OCI-LY1 (cell line): Measurements from ENCODE around the gene ZSWIM5.
"Not testable (repeated sequence)": the region's sequence is repeated elsewhere in the genome, so short reads cannot be mapped to it uniquely, and the experiment has no call there.

Experiments
- H2AFZ ChIP-seq: fragments of 200-600 bp; sonication (generic), shearing (Covaris generic); 2 replicates; pipeline ENCODE4 v1.6.0; 2014; ENCODE audit warnings: antibody characterized with exemption, mild to moderate bottlenecking, low read length
- H3F3A ChIP-seq: fragments of 200-600 bp; sonication (generic), shearing (Covaris generic); 2 replicates; pipeline ENCODE4 v1.6.0; 2014; ENCODE audit warnings: mild to moderate bottlenecking, antibody characterized with exemption, low read length, moderate library complexity; ENCODE audit not compliant: insufficient read depth
- H3K27ac ChIP-seq: fragments of 200-600 bp; sonication (generic); 2 replicates; pipeline ENCODE4 v1.5.1; 2014; ENCODE audit warnings: low read length, mixed run types, mild to moderate bottlenecking, low read depth; ENCODE audit not compliant: poor library complexity, severe bottlenecking
- H3K27me3 ChIP-seq: fragments of 200-600 bp; sonication (generic); 2 replicates; pipeline ENCODE4 v1.6.0; 2014; ENCODE audit warnings: antibody characterized with exemption, mild to moderate bottlenecking, low read length, moderate library complexity; ENCODE audit not compliant: insufficient read depth
- H3K36me3 ChIP-seq: fragments of 200-600 bp; sonication (generic); 2 replicates; pipeline ENCODE4 v1.6.1; 2014; ENCODE audit warnings: mild to moderate bottlenecking, antibody characterized with exemption, low read length, moderate library complexity, mixed read lengths; ENCODE audit not compliant: insufficient read depth
- H3K4me1 ChIP-seq: fragments of 200-600 bp; sonication (generic); 2 replicates; pipeline ENCODE4 v1.5.1; 2014; ENCODE audit warnings: mild to moderate bottlenecking, low read length, moderate library complexity; ENCODE audit not compliant: insufficient read depth, severe bottlenecking
- H3K4me2 ChIP-seq: fragments of 200-600 bp; sonication (generic), shearing (Covaris generic); 2 replicates; pipeline ENCODE4 v1.6.1; 2014; ENCODE audit warnings: low read length
- H3K4me3 ChIP-seq: fragments of 200-600 bp; sonication (generic); 2 replicates; pipeline ENCODE4 v1.5.1; 2014; ENCODE audit warnings: low read length, low read depth, mild to moderate bottlenecking, mixed read lengths; ENCODE audit not compliant: poor library complexity, severe bottlenecking
- H3K79me2 ChIP-seq: fragments of 200-600 bp; shearing (Covaris generic); 2 replicates; pipeline ENCODE4 v1.6.1; 2016; ENCODE audit warnings: mixed run types, low read length, mixed read lengths; ENCODE audit not compliant: insufficient read depth
- H3K9ac ChIP-seq: fragments of 200-600 bp; sonication (generic), shearing (Covaris generic); 2 replicates; pipeline ENCODE4 v1.6.1; 2014; ENCODE audit warnings: mild to moderate bottlenecking, low read length, mixed read lengths
- H3K9me2 ChIP-seq: fragments of 200-600 bp; sonication (generic), shearing (Covaris generic); 2 replicates; pipeline ENCODE4 v1.6.1; 2014; ENCODE audit warnings: low read depth, mild to moderate bottlenecking, low read length, mixed read lengths
- H3K9me3 ChIP-seq: fragments of 200-600 bp; shearing (Covaris generic); 2 replicates; pipeline ENCODE4 v1.6.1; 2014; ENCODE audit warnings: low read length, mixed read lengths
- H4K20me1 ChIP-seq: fragments of 200-600 bp; sonication (generic), shearing (Covaris generic); 2 replicates; pipeline ENCODE4 v1.6.0; 2016; ENCODE audit warnings: mild to moderate bottlenecking, low read length; ENCODE audit not compliant: insufficient read depth
- EZH2 ChIP-seq: fragments of 200-600 bp; sonication (generic), shearing (Covaris generic); IDR thresholded peaks from 2 replicates; pipeline ENCODE4 v1.8.0; 2017; ENCODE audit warnings: borderline replicate concordance, mixed run types, mild to moderate bottlenecking, antibody characterized with exemption, low read length, moderate library complexity, mixed read lengths
- TF ChIP-seq, protein P1 (sequence below): fragments of 200-600 bp; sonication (generic), shearing (Covaris generic); IDR thresholded peaks from 2 replicates; pipeline ENCODE4 v1.5.1; 2017; ENCODE audit warnings: mild to moderate bottlenecking, antibody characterized with exemption, low read length, moderate library complexity, mixed read lengths

The ZSWIM5 gene

DNA sequence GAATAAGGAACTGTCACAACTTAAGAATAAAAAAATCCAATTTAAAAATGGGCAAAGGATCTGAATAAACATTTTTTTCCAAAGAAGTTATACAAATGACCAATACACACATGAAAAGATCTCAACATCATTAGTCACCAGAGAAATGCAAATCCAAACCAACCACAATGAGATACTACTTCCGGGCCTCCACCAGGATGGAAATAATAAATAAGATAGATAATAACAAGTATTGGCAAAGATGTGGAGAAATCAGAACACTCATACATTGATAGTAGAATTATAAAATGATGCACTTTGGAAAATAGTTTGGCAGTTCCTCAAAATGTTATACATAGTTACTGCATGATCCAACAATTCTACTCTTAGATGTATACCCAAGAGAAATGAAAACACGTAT, 18.7 kb downstream of the ZSWIM5 start:
- no peak overlapping the region for H3K27ac ChIP-seq
- no peaks in the 10 kb centered on the region for H4K20me1 ChIP-seq
- H3K4me1 ChIP-seq: no peaks in the 10 kb centered on the region
- no peak overlapping the region for H3K9ac ChIP-seq
- H3K36me3 ChIP-seq: no peaks in the 10 kb centered on the region
- H3K4me3 ChIP-seq: no peak overlapping the region
- no peaks in the 10 kb centered on the region for H3K79me2 ChIP-seq
- TF ChIP-seq EZH2: no peak
- TF ChIP-seq, protein P1, sequence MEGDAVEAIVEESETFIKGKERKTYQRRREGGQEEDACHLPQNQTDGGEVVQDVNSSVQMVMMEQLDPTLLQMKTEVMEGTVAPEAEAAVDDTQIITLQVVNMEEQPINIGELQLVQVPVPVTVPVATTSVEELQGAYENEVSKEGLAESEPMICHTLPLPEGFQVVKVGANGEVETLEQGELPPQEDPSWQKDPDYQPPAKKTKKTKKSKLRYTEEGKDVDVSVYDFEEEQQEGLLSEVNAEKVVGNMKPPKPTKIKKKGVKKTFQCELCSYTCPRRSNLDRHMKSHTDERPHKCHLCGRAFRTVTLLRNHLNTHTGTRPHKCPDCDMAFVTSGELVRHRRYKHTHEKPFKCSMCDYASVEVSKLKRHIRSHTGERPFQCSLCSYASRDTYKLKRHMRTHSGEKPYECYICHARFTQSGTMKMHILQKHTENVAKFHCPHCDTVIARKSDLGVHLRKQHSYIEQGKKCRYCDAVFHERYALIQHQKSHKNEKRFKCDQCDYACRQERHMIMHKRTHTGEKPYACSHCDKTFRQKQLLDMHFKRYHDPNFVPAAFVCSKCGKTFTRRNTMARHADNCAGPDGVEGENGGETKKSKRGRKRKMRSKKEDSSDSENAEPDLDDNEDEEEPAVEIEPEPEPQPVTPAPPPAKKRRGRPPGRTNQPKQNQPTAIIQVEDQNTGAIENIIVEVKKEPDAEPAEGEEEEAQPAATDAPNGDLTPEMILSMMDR: no peak
- H3K4me2 ChIP-seq: no peak overlapping the region
- H2AFZ ChIP-seq: no peak overlapping the region
- no peaks in the 10 kb centered on the region for H3K27me3 ChIP-seq
- H3K9me2 ChIP-seq: no peaks in the 10 kb centered on the region
- no peaks in the 10 kb centered on the region for H3K9me3 ChIP-seq
- no peaks in the 10 kb centered on the region for H3F3A ChIP-seq

DNA sequence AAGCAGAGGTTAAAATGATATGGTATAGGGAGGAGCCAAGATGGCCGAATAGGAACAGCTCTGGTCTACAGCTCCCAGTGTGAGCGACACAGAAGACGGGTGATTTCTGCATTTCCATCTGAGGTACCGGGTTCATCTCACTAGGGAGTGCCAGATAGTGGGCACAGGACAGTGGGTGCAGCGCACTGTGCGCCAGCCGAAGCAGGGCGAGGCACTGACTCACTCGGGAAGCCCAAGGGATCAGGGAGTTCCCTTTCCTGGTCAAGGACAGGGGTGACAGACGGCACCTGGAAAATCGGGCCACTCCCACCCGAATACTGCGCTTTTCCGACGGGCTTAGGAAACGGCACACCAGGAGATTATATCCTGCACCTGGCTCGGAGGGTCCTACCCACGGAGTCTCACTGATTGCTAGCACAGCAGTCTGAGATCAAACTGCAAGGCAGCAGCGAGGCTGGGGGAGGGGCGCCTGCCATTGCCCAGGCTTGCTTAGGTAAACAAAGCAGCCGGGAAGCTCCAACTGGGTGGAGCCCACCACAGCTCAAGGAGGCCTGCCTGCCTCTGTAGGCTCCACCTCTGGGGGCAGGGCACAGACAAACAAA, 26.4 kb downstream of the ZSWIM5 start:
- not testable (repeated sequence) for H4K20me1 ChIP-seq, H3K27me3 ChIP-seq, H2AFZ ChIP-seq, H3K4me3 ChIP-seq, H3K27ac ChIP-seq, H3K36me3 ChIP-seq, H3K9me3 ChIP-seq, H3K79me2 ChIP-seq, H3F3A ChIP-seq, H3K4me1 ChIP-seq, H3K4me2 ChIP-seq, H3K9me2 ChIP-seq, H3K9ac ChIP-seq

DNA sequence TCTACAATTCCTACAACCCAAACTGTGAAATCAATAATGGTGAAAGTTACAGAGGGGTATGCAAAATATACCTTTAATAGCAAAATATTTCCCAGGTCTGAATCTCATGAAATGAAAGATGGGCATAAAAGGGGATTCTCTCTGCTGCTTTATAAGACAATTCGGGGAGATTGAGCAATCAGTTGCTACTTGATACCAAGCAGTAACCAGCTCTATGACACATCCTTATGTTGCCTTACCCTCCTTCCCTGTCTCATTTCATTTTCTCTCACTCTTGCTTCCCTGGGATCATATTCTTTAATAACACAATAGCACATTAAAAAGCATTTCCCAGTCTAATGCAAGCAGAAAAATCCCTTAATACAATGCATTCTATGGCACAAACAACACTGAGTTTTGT, 29.0 kb downstream of the ZSWIM5 start:
- H3K4me1 ChIP-seq: no peaks in the 10 kb centered on the region
- no peak overlapping the region for H2AFZ ChIP-seq
- H3K36me3 ChIP-seq: no peaks in the 10 kb centered on the region
- H3K9me3 ChIP-seq: no peaks in the 10 kb centered on the region
- H3K4me2 ChIP-seq: no peak overlapping the region
- H4K20me1 ChIP-seq: no peaks in the 10 kb centered on the region
- H3F3A ChIP-seq: no peaks in the 10 kb centered on the region
- H3K27ac ChIP-seq: no peak overlapping the region
- no peak overlapping the region for H3K9ac ChIP-seq
- no peaks in the 10 kb centered on the region for H3K79me2 ChIP-seq
- no peak overlapping the region for H3K4me3 ChIP-seq
- H3K9me2 ChIP-seq: no peaks in the 10 kb centered on the region
- no peak for TF ChIP-seq EZH2
- no peaks in the 10 kb centered on the region for H3K27me3 ChIP-seq

DNA sequence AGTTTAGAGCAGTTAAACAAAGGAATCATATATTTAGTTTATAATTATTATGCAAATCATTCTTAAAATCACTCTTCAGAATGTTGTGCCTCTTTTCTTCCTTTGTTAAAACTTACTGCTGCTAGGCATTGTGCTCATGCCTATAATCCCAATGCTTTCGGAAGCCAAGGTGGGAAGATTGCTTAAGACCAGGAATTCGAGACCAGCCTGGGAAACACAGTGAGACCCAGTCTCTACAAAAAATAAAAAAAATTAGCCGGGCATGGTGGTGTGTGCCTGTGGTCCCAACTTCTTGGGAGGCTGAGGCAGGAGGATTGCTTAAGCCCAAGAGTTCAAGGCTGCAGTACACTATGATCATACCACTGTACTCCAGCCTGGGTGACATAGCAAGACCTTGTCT, 33.6 kb downstream of the ZSWIM5 start:
- no peak overlapping the region for H3K9ac ChIP-seq
- no peaks in the 10 kb centered on the region for H3K36me3 ChIP-seq
- H3K9me3 ChIP-seq: no peaks in the 10 kb centered on the region
- no peak overlapping the region for H3K4me3 ChIP-seq
- H3K27ac ChIP-seq: no peak overlapping the region
- no peaks in the 10 kb centered on the region for H3K79me2 ChIP-seq
- no peaks in the 10 kb centered on the region for H3K9me2 ChIP-seq
- no peaks in the 10 kb centered on the region for H3K27me3 ChIP-seq
- no peak overlapping the region for H3K4me2 ChIP-seq
- no peak for TF ChIP-seq EZH2
- TF ChIP-seq, protein P1: no peak
- H3K4me1 ChIP-seq: no peaks in the 10 kb centered on the region
- H2AFZ ChIP-seq: no peak overlapping the region
- H3F3A ChIP-seq: no peaks in the 10 kb centered on the region
- no peaks in the 10 kb centered on the region for H4K20me1 ChIP-seq
